ENCODE results near the gene LZTR1.
"Not testable (repeated sequence)": the region's sequence is repeated elsewhere in the genome, so short reads cannot be mapped to it uniquely, and the experiment has no call there.

Gene LZTR1

DNA sequence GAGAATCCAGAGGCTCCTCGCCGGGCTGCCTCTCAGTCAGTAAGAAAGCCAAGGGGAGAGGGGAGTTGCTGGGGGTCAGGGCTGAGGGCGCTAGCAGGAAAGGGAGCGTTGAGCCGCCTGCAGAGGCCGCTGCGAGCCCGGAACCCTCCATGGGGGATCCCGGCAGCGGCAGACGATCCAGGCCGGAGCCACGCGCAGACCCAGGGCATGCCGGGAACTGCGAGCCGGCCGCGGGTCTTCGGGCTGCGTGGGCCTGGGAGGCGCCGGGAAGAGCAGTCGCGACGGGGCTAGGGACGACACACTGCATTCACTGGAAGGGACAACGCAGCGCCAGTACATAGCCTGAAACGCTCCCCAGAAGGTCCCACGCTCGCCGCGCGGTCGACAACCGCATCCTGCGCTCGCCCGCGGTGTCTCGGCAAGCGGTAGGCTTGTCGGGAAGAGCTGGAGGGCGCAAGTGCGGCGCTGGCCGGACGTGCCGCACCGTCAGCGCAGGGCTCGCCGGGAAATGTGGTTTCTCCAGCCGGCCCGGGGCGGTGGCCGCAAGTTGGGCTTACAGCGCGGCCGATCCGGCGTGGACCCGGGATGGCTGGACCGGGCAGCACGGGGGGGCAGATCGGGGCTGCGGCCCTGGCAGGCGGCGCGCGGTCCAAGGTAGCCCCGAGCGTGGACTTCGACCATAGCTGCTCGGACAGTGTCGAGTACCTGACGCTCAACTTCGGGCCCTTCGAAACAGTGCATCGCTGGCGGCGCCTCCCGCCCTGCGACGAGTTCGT lies at the start of gene LZTR1:
Gene LZTR1, plus strand, starts transcription at position 511 of the 776 bp plus-strand sequence. Its CDS starts 75 bp downstream, at position 586.
- FAIRE-seq = peak; percentile 27

DNA sequence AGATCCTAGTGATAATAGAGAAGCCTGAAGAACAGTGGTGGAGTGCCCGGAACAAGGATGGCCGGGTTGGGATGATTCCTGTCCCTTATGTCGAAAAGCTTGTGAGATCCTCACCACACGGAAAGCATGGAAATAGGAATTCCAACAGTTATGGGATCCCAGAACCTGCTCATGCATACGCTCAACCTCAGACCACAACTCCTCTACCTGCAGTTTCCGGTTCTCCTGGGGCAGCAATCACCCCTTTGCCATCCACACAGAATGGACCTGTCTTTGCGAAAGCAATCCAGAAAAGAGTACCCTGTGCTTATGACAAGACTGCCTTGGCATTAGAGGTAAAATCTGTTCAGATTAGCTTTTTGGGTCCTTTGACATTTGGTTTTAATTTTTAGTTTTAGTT lies 48.2 kb upstream of the LZTR1 start:
- no peak for FAIRE-seq

DNA sequence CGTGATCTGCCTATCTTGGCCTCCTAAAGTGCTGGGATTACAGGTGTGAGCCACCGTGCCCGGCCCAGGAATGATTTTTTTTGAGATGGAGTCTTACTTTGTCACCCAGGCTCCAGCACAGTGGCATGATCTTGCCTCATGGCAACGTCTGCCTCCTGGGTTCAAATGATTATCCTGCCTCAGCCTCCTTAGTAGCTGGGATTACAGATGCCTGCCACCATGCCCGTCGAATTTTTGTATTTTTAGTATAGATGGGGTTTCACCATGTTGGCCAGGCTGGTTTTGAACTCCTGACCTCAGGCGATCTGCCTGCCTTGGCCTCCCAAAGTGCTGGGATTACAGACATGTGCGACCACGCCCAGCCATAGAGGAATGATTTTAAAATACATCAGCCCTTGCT lies 47.0 kb upstream of the LZTR1 start:
- FAIRE-seq = not testable (repeated sequence)

DNA sequence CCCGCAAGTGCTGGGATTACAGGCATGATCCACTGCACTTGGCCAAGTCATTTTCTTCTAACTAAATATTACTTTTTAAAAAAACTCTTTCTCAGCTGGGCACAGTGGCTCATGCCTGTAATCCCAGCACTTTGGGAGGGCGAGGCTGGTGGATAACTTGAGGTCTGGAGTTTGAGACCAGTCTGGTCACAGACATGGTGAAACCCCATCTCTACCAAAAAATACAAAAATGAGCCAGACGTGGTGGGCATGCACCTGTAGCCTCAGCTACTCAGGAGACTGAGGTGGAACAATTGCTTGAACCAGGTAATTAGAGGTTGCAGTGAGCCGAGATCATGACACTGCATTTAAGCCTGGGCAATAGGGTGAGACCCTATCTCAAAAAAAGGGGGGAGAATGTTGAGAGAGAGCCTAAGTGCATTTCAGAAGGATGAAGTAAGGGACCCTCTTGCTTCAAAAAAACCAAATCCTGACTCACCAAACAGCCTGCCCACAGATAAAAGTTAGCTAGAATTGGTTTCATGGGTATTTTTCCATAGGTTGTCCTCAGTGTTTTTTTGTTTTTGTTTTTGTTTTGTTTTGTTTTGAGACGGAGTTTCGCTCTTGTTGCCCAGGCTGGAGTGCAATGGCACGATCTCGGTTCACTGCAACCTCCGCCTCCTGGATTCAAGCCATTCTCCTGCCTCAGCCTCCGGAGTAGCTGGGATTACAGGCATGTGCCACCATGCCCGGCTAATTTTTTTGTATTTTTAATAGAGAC lies 46.1 kb upstream of the LZTR1 start:
- FAIRE-seq = not testable (repeated sequence)

DNA sequence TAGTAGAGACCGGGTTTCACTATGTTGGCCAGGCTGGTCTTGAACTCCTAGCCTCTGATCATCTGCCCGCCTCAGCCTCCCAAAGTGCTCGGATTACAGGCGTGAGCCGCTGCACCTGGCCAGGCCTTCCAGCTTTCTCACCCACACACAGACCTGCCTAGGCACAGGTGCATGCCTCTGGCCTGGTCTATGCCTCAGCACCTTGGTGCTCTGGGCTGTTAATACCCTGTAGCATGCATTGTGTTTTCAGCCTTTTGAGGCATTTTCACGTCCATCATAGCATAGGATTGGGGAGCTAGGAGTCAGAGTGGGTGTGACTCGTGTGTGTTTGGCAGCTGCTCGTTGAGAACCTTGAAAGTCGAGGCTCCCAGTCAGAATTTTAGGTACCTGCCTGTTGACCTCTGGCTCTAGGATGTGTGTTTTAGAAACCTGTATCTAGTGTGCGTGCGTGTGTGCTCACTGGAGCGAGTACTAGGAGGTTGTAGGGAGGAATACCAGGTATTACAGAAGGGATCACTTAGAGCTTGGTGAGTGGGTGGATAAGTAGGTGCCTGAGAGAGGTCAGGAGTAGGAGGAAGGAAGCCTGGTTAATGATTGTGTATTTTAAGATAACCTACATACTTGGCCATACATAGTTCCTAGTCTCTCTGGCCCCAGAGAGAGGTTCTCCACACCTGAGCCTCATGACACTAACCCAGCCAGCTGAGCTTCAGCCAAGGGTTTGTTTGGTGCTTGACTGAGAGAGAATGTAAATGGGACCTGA lies 44.9 kb upstream of the LZTR1 start:
- no peak for FAIRE-seq

DNA sequence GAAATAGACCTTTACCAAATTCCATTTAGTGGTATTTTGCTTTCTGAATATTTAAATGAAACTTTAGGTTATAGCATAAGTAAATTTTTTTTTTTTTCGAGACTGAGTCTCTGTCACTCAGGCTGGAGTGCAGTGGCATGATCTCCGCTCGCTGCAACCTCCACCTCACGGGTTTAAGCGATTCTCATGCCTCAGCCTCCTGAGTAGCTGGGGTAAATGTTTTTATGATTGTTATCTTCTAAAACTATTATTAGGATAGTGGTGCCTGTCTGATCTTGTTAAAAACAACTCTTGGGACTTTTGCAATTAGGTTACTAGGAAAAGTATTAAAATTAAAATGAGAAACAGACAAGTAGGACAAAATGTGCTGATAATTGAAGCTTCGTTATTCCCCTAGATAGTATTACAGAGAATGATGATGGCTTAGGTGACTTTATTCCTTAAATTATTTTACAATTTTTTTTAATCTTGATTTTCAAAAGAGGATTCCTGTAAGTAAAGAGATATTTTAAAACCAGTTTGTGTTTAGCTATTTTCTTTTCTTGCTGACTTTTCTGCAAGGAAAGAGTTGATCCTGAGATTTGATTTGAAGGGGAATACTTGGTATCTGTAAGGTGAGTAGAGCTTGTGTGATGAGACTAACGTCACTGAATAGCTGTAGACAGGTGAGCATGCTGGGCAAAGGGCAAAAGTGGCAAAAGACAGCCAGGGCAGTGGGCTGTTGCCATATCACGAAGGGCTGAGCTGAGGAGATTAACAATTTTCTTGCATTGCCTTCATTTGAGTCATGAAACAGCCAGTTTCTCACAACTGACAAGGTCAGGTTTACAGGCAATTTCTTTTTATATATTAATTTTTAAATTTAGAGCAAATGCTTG lies 44.1 kb upstream of the LZTR1 start:
- no peak for FAIRE-seq

DNA sequence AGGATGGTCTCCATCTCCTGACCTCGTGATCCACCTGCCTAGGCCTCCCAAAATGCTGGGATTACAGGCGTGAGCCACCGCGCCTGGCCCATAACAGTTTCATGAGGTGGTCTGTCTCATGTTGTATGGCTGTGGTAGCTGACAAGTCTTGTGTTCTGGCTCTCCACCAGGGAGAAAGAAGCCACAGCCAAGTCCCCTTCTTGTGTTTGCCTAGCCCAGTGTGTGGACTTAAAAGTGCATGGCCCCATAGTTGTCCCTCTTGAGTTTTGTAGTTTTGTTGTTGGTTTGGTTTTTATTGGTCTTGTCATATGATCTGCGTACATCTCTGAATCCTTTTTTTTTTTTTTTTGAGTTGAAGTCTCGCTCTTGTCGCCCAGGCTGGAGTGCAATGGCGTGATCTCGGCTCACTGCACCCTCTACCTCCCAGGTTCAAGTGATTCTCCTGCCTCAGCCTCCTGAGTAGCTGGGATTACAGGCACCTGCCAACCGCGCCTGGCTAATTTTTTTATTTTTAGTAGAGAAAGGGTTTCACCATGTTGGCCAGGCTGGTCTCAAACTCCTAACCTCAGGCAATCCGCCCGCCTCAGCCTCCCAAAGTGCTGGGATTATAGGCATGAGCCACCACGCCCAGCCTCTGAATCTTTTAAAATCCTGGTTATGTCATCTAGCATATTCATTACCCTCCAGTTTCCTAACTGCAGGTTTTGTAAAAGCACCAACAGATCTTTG lies 42.5 kb upstream of the LZTR1 start:
- FAIRE-seq = not testable (repeated sequence)

DNA sequence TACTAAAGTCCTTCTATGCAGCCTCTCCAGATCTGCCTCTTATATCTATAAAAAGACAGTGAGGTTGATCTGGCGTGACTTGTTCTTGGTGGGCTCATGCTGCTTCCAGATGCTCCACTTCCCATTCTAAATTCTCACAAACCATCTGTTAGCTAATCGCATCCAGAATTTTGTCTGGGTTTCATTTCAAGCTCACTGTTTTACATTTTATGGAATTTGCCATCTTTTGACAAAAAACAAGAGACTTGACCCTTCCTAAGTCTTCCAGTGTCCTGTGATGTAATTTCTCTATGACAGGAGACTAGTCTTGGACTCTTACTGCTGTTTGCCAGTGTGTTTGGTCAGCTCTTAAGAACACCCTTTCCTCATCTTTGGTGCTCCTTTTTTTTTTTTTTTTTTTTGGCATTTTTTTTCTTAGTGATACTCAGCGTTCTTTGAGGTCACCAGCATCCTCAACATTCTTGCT lies 41.9 kb upstream of the LZTR1 start:
- FAIRE-seq = no peak

DNA sequence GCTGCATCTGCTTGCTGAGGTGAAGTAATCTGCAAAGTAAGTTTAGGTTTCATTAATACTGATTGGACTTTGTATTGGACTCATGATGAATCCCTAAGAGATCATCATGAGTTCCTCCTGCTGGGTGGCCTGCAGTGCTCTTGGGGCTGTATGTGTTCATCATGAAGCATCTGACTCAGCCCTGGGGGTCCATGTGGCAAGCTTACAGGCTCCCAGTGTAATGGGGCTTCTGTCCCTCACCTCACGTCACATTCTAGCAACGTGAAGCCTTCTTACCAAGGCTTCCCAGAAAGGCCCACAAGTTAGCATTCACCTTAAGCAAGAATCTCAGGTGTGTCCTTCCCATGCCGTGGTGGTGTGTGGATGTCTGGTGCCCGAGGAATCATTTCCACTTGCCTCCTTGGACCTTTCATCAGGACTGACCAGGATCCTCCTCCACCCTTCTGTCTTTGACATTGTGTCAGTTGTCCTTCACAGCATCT lies 41.2 kb upstream of the LZTR1 start:
- no peak for FAIRE-seq

DNA sequence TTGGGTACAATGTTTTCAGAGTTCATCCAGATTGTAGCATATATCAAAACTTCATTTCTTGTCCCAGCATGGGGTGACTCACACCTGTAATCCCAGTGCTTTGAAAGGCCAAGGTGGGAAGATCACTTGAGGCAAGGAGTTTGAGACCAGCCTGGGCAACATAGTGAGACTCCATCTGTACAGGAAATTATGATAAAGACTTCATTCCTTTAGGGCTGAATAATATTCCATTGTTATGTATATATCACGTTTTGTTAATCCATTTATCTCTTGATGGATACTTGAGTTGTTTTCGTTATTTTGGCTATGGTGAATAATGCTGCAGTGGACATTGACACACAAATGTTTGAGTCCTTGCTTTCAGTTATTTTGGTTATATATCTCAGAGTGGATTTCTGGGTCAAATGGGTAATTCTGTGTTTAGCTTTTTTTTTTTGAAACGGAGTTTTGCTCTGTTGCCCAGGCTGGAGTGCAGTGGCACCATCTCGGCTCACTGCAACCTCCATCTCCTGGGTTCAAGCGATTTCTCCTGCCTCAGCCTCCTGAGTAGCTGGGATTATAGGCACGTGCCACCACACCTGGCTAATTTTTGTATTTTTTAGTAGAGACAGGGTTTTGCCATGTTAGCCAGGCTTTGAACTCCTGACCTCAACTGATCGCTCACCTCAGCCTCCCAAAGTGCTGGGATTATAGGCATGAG lies 39.7 kb upstream of the LZTR1 start:
- not testable (repeated sequence) for FAIRE-seq

DNA sequence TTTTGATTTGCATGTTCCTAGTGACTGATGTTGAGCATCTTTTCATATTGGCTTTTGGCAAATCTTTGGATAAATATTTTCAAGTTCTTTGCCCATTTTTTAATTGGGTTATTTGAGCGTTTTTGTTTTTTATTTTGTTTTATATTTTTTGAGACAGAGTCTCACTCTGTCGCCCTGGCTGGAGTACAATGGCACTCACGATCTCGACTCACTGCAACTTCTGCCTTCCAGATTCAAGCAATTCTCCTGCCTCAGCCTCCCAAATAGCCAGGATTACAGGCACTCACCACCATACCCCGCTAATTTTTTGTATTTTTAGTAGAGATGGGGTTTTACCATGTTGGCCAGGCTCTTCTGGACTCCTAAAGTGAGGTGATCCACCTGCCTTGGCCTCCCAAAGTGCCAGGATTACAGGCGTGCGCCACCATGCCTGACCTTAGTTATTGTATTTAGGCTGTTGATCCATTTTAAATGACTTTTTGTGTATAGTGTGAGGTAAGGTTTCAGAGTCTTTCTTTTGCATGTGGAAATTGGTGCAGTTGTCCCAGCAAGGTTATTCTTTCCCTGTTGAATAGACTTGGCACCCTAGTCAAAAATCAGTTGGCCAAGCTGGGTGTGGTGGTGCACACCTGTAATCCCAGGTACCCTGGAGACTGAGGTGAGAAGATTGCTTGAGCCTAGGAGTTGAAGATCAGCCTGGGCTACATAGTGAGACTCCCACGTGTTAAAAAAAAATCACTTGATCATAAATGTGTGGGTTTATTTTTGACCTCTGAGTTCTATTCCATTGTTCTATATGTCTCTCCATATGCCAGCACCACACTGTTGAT lies 38.8 kb upstream of the LZTR1 start:
- no peak for FAIRE-seq

DNA sequence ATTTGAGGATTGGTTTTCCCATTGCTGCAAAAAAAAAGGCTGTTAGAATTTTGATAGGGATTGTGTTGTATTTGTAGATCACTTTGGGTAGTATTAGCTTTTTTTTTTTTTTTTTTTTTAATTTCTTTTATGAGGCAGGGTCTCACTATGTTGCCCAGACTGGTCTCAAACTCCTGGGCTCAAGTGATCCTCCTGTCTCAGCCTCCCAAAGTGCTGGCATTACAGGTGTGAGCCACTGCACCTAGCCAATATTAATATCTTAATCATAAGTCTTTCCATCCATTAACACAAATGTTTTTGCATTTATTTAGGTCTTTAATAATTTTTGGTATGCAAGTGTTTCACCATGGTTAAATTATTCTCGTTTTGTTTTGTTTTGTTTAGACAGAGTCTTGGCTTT lies 38.1 kb upstream of the LZTR1 start:
- no peak for FAIRE-seq

DNA sequence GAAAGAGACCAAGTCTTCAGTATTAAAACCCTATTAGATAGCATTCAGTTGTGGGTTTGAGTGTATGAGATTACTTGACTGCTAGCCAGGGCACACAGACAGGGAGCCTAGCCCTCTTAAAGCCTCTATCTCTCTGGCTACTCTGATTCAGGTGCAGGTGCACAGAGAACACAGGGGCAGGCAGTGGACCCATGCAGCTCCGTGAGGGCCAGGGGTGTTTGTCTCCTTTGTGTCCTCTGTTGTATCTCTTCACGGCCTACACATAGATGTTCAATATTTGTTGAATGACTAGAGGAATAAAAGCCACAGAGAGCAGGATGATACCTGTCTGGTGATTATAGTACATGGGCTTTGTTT lies 36.5 kb upstream of the LZTR1 start:
- FAIRE-seq = no peak

DNA sequence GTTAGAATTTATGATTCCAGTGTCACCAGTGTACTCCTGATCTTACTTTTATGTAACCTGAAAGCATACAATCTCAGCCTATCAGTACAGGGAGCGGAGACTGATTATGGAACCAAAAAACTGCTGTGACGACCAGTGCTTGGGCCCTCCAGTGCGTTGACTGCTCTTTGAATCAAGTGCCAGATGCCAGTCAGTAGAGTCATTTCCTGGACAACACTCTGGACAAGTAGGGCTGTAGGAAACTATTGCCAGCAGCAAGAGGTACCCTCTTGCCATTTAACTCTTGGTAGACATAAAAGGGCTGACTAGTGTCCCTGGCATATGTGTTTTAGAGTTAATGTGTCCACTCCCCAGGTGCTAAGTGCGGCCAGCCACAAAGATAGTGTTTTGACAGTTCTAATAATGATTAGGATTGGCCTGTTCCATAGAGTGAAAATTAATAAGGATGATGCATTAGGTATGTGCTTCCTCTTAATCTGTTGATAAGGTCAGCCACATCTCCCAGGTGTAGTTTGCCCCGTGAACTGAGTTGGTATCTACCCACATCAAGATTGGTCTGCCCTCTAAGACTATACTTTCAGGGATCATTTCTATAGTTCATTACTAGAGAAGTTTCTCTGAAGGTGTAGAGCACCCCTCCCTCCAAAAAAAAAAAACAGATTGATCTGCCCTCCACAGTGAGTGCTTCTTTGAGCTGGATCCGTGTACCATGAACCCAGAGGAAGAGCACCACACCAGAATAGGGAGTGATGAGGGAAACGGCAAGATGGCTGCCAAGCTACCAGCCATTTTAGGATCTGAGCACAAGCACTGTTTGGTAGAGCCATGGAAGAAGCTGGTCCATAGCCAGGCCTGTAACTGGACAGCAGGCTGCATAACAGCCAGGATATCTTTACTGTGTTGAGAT lies 35.8 kb upstream of the LZTR1 start:
- no peak for FAIRE-seq

DNA sequence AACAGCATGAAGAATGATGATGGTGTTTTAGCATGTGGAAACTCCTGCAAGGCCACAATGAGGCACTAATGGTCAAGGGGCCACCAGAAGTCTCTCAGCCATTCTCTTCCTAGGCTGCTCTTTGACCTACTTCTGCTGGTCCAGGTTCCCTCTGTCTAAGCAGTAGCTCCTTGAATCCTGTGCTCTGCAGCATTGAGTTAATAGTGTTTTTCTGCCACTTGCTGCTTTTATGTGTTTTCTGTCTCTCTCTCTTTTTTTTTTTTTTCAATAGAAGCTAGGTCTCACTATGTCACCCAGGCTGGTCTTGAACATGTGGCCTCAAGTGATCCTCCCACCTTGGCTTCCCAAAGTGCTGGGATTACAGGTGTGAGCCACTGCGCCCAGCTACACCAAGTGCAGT lies 35.1 kb upstream of the LZTR1 start:
- no peak for FAIRE-seq

DNA sequence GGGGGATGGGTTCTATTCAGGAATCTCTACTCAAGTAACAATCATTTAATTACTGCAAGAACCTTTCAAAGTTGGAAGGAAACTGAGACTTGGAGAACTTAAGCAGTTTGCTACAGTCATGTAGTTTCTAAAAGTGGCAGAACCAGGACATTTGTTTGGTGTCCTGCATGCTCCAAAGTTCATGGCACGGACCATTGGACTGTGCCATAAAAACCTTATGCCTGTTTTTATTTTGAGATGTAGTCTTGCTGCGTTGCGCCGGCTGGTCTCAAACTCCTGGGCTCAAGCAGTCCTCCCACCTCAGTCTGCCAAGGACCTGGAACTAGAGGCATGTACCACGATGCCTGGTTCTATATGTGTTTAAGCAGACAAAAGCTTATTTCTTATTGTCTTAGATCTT lies 33.6 kb upstream of the LZTR1 start:
- no peak for FAIRE-seq

DNA sequence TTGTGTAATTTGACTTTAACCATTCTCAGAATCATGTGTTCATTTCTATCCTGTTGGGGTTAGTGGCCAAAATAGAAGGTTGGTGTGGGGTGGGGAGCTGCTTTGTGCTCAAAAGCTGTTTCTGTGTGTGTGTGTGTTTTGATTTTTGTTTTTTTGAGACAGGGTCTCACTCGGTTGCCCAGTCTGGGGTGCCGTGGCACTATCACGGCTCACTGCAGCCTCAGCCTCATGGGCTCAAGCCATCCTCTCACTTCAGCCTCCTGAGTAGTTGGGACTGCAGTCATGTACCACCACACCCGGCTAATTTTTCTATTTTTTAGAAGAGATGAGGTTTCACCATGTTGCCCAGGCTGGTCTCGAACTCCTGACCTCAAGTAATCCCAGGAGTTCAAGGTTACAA lies 33.1 kb upstream of the LZTR1 start:
- no peak for FAIRE-seq

DNA sequence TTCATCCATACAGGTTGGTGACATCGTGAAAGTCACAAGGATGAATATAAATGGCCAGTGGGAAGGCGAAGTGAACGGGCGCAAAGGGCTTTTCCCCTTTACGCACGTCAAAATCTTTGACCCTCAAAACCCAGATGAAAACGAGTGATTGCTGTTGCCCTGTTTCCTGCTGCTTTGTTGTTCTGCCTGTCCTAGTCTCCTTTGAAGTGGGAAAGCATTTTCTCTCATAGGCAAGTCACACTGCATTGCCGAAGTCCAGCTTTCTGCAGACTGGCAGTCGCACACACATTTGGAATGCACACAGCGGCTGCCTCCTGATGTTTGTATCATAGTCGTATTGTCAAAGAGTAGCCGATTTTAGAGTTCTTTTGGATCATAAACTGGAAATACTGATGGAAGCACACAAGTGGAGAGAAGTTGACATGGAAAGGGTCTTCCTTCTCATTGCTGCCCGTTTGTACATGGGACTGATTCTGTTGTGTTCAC lies 32.4 kb upstream of the LZTR1 start:
- no peak for FAIRE-seq

All from G401.6 (cell line).